Bronchial epithelial cell (primary cell): ENCODE data around the gene SINHCAF. TPM values are rescaled to one million over a fixed set of nuclear protein-coding genes. Genes with fewer than 3 reads are reported as not detected.
A peak's percentile ranks its signal among the peaks of the same experiment; 100 is the strongest.

Experiments used
- DNase-seq: peaks from one replicate; pipeline ENCODE4 v3.0.0-alpha.2; 2010; ENCODE audit warnings: low read depth
- FAIRE-seq: peaks from 2 replicates; lab custom pipeline; 2011; peaks lifted over from hg19 to GRCh38; lab: Jason Lieb, UNC
- H3K27me3 ChIP-seq: 2 replicates; pipeline ENCODE4 v1.5.1; 2011; ENCODE audit warnings: low read length; ENCODE audit not compliant: control insufficient read depth, insufficient read depth
- H3K36me3 ChIP-seq: 2 replicates; pipeline ENCODE4 v1.5.1; 2011; ENCODE audit warnings: low read length; ENCODE audit not compliant: control insufficient read depth, insufficient read depth
- H3K4me3 ChIP-seq: 2 replicates; pipeline ENCODE4 v1.5.1; 2011; ENCODE audit warnings: mild to moderate bottlenecking, low read depth, low read length, control low read depth
- total RNA-seq: library from RNA; depleted of rRNA; stranded (reverse); fragments of >200 nt; gene quantifications from 2 replicates; pipeline ENCODE4 v1.2.1, GENCODE V29; 2014
- TF ChIP-seq, protein P1 (sequence below): IDR thresholded peaks from 2 replicates; pipeline ENCODE4 v1.5.1; 2011; ENCODE audit warnings: mild to moderate bottlenecking, moderate library complexity, low read length, control low read depth, inconsistent platforms; ENCODE audit not compliant: insufficient read depth, severe bottlenecking

Gene SINHCAF
- total RNA-seq, 1 donor from 2014 or later: 182 TPM

DNA sequence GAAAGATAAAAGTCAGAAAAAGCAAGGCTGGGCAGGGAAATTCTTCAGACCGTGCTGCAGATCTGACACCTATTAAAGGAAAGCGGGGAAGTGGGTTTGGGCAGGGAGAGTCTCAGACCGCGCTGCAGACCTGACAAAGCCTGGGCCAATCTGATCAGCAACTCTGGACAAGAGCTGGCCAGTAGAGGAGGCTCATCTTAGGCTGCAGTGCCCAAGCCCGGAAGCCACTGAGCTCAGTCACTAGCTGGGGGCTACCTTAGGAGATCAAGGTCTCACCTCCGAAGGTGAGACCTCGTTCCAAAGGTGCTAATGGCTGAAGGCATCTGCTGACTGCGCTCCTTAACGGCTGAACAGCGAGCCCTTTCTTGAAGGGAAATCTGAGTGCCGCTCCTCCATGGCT is 60.2 kb downstream of the SINHCAF start:
- FAIRE-seq: no peak
- DNase-seq: no peak
- no peaks in the 10 kb centered on the region for H3K36me3 ChIP-seq
- no peak overlapping the region for H3K4me3 ChIP-seq
- TF ChIP-seq, protein P1, sequence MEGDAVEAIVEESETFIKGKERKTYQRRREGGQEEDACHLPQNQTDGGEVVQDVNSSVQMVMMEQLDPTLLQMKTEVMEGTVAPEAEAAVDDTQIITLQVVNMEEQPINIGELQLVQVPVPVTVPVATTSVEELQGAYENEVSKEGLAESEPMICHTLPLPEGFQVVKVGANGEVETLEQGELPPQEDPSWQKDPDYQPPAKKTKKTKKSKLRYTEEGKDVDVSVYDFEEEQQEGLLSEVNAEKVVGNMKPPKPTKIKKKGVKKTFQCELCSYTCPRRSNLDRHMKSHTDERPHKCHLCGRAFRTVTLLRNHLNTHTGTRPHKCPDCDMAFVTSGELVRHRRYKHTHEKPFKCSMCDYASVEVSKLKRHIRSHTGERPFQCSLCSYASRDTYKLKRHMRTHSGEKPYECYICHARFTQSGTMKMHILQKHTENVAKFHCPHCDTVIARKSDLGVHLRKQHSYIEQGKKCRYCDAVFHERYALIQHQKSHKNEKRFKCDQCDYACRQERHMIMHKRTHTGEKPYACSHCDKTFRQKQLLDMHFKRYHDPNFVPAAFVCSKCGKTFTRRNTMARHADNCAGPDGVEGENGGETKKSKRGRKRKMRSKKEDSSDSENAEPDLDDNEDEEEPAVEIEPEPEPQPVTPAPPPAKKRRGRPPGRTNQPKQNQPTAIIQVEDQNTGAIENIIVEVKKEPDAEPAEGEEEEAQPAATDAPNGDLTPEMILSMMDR: no peak
- H3K27me3 ChIP-seq: no peaks in the 10 kb centered on the region

DNA sequence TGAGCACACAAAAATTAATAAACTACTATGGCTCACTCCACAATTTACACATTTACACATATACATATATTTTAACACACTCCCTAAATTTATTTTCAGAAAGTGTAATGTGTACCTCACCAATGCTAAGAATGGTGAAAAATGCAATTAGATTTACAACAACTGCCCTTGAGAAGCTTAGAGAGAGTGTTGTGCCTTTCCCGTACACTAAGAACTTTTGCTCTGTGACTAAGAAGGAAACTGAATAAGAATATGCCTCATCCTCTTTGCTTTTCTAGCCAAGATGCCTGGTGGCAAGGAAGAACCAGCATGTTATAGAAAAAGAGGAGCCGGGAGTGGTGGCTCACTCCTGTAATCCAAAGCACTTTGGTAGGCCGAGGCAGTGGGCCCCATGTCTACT is 62.3 kb downstream of the SINHCAF start:
- FAIRE-seq (no peak), DNase-seq (peak; percentile 34)
- Histone ChIP-seq H3K4me3 (no peak overlapping the region), H3K27me3 (no peaks in the 10 kb centered on the region), H3K36me3 (no peaks in the 10 kb centered on the region)
- TF ChIP-seq, protein P1: no peak

DNA sequence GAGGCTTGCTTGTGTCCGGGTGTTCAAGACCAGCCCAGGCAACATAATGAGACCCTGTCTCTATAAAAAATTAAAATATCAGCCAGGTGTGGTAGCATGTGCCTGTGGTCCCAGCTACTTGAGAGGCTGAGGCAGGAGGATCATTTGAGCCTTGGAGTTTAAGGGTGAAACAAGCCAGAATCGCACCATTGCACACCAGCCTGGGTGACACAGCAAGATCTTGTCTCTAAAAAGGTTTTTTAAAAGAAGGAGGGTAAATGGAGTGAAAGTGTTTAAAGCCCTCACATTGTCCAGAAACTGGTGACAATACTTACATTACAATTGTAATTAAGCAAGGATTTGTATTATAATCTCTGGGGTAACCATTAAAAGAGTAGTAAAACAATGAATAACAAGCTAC is 64.2 kb downstream of the SINHCAF start:
- TF ChIP-seq, protein P1: no peak
- no peaks in the 10 kb centered on the region for H3K36me3 ChIP-seq
- H3K4me3 ChIP-seq: no peak overlapping the region
- H3K27me3 ChIP-seq: no peaks in the 10 kb centered on the region
- no peak for DNase-seq
- FAIRE-seq: no peak

DNA sequence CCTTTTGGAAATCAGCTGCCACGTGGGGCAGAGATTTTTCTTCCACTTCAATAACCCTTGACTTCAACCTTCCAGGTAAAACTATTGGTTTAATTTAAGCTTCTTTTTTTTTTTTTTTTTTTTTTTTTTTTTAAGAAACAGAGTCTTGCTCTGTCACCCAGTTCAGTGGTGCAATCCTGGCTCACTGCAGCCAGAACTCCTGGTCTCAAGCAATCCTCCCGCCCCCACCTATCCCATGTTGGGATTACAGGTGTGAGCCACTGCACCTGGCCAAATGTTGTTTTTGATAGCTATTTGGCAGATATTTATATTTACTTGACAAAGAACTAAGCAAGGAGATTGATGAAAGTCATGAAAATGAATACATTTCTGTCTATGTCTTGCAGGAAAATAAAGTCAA is 65.1 kb downstream of the SINHCAF start:
- Histone ChIP-seq H3K4me3 (no peak overlapping the region), H3K36me3 (no peaks in the 10 kb centered on the region), H3K27me3 (no peaks in the 10 kb centered on the region)
- DNase-seq (peak; percentile 33), FAIRE-seq (no peak)
- TF ChIP-seq, protein P1: no peak

DNA sequence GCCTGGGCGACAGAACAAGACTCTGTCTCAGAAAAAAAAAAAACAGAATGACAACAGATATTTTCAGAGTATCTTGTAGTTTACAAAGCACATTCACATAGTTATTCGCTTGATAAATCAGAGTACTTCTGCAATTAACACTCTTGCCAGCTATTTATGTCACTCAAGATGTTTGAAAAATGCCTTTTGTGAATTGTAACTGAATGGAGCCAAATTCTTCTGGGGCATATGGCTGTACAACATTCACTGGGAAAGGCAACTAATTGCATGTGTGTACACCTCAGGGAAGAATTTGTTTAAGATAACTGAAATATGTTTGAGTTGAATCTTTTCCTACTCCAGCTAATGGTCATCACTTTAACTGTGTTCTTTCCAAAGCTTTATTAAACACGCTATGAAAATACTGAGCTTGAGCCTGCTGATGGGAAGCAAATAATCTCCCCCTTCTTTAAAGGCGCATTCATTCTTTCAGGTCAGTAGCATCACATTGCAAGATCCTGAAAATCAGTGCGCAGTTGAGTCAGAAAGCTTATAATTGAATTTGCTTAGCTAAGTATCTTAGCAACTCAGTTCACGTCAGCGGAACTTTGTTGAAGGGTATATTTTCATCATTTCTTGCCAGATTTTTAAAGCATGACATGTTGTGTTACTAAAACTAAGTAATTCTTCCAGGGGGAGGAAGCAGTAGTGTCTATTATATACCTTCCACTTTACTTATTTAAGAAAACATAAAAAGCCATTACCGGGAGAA is 66.6 kb downstream of the SINHCAF start:
- Histone ChIP-seq H3K27me3 (no peaks in the 10 kb centered on the region), H3K36me3 (no peaks in the 10 kb centered on the region), H3K4me3 (no peak overlapping the region)
- no peak for FAIRE-seq
- TF ChIP-seq, protein P1: no peak
- DNase-seq: peak; percentile 25

DNA sequence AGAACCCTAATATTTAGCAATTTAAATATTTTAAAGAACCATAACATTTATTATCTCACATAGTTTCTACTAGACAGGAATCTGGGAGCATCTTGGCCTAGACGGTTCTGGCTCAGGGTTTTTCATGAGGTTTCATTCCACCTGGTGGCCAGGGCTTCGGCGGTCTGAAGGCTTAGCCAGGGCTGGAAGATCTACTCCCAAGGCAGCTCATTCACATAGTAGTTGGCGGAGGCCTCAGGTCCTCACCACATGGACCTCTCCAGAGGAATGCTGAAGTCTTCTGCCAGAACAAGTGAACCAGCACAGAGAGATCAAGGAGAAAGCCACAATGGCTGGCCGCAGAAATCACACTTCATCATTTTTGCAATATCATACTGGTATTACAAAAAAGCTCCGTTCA is 68.2 kb downstream of the SINHCAF start:
- no peaks in the 10 kb centered on the region for H3K27me3 ChIP-seq
- no peaks in the 10 kb centered on the region for H3K36me3 ChIP-seq
- FAIRE-seq (no peak), DNase-seq (no peak)
- TF ChIP-seq, protein P1: no peak
- H3K4me3 ChIP-seq: no peak overlapping the region
